Ammon's horn (tissue), 1 donor: ENCODE results near the gene DHX38.

Source experiments
- DNase-seq: peaks from one replicate; pipeline ENCODE4 v3.0.0-alpha.2; 2016; ENCODE audit warnings: low spot score

DHX38 gene

DNA sequence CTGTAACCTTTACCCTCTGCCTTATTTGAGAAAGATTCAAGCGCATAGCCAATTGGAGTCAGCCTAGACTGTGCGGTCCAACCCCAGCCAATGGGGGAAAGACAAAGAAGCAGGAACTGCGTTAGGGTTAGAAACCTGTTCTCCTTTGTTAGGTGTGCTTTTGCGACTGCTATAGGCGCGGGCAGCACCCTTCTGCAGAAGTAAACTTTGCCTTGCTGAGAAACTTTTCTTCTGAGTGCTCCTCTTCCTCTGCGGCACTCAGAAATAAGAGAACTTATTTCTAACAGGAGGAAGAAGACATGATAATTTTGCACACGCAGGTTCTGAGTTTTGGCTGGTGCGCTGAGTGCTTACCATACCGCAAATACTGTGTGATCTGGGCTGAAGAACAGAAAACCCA lies 9.2 kb upstream of the DHX38 start:
- no peak for DNase-seq

DNA sequence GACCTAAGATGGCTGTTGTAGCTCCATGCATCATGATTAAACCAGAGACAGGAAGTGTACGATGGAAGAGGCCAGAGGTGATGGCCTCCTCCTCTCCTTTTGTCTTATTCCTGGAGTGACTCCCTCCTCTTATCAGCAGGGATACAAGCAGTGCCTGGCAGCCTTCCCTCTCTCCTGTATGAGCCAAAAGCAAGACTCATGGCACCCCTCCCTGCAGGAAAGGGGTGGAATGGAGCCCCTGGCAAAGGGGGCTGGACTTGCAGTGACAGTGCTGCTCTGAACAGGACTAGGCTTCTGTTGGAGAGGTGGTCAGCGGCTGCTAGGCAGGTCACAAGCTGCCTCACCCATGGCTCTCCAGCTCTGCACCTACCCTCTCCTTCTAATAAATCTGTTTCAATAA lies 8.6 kb upstream of the DHX38 start:
- no peak for DNase-seq

DNA sequence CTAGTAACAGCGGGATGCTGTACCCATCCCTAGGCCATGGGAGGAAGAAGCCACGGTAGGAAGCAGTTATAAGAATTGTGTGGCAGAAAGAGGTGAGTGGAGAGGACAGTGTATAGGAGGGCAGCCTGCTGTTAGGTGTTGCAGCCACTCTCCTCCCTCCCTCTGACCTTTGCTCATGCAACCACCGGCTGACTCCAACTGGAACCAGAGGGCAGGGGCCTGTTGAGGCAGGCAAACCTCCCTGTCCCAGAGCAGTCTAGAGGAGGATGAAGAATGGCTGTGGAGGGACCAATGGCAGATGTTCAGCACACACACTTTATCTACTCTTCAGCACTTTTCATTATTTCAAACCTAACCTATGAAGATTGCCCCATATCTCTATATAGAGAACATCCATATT lies 2.4 kb upstream of the DHX38 start:
- DNase-seq, result no peak

DNA sequence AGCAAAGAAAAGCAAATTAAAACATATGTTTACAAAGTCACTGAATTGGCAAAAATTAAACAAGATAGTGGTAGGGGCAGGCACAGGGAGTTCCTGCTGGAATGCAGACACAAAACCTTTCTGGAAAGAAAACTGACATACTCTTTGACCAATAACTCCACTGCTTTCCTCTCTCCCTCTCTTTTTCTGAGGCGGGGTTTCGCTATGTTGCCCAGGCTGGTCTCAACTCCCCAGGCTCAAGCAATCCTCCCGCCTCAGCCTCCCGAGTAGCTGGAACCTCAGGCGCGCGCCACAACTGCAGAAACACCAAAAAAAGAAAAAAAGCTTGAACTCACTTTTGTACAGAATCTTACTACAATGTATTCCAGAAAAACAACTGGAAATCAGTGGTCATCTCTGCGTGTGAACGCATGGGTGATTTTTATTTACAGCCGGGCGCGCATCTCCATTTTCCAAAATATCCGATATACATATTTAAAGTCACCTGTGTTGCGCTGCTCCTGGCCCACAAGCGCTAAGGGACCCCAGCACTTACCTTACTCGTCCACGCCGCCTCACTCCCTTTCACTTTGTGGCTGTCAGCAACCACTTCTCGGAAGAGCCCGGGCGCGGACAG lies 707 bp upstream of the DHX38 start:
- DNase-seq, result no peak

DNA sequence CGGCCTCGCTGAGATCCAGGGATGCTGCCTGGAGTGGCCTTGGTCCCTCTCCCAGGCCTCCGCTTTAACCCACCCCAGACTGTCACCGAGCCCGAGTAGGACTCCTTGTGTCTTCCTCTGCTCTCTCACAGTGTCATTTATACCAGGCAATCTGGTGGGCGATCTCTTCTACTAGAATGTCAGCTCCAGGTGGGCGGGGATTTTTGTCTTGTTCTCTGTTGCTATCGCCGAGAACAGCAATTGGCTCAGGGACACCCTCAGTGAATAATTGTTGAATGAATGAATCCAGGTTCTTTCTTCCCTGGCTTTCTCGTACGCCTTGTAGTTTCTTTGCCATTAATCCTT lies 591 bp downstream of the DHX38 start:
- no peak for DNase-seq

DNA sequence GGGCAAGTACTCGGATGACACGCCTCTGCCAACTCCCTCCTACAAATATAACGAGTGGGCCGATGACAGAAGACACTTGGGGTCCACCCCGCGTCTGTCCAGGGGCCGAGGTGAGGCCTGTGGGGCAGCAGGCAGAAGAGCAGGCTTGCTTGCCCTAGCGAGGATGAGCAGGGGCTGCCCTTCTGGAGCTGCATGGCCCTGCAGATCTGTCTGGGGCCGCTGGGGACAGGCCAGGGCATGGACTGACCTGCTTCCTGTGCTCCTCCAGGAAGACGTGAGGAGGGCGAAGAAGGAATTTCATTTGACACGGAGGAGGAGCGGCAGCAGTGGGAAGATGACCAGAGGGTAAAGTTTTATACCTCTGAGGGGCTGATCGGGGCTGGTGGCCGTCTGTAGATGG lies 5.3 kb downstream of the DHX38 start:
- DNase-seq, result no peak

DNA sequence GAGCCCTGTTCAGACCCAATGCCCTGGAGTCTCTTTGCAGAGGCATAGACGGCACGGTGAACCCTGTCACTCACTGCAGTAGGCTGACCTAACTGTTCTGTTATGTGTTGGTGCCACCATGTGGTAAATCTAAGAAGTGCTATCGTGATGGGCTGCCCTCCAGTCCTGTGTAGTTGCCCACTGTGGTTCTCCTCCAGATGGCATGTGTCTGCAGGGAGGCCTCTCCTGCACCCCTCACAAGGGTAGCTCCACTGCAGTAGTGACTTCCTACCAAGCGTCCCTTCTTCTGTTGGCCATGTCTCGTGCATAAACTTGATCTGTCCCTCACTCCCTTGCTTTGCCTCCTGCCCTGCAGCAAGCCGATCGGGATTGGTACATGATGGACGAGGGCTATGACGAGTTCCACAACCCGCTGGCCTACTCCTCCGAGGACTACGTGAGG lies 5.8 kb downstream of the DHX38 start:
- peak; percentile 70 for DNase-seq

DNA sequence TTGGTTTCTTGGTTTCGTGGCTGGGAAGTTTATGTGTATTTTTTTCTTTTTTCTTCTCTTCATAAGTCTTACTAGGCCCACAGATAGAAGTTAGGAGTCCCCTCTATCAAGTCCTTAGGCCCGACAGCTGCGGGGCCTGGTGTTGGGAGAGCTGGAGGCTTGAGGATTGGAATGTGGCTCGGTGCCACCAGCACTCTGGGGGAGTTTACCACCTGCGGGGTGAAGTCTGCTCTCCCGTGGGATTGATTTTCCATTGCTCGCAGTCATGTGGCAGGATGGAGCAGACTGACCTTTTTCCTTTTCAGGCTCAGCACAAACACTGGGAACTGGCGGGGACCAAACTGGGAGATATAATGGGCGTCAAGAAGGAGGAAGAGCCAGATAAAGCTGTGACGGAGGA lies 7.5 kb downstream of the DHX38 start:
- no peak for DNase-seq

DNA sequence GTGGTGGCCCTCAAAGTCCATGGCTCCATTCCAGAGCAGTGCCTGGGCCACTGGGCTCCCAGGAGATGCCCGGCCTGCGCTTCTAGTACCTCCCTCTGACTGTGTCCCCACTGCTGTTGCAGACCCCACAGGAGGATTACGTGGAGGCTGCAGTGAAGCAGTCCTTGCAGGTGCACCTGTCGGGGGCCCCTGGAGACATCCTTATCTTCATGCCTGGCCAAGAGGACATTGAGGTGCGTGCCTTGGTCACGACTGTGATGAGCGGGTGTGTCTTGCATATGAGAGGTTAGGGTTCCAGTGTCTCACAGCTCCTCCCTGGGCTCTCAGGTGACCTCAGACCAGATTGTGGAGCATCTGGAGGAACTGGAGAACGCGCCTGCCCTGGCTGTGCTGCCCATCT lies 11.3 kb downstream of the DHX38 start:
- DNase-seq, result no peak

DNA sequence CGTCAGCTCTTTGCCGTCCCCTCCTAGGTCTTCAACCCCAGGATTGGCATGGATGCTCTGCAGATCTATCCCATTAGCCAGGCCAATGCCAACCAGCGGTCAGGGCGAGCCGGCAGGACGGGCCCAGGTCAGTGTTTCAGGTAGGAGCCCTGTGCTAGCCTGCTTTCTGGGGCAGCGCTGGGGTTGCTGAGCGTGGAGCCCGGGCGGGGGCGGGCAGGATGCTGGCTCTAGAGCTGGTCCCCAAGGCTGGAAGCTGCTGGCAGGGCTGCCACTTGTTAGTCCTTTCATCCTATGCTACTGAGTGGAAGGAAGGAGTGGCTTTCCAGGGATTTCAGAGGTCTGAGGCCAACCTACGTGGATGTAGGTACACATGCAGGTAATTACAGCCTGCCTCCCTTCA lies 12.3 kb downstream of the DHX38 start:
- no peak for DNase-seq

DNA sequence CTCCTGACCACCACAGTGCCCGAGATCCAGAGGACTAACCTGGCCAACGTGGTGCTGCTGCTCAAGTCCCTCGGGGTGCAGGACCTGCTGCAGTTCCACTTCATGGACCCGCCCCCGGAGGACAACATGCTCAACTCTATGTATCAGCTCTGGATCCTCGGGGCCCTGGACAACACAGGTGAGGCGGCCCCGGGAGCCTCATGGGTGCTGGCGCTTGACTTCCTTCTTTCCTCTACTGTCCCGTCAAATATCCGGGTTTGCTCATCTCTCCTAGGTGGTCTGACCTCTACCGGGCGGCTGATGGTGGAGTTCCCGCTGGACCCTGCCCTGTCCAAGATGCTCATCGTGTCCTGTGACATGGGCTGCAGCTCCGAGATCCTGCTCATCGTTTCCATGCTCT lies 13.7 kb downstream of the DHX38 start:
- DNase-seq, result no peak

DNA sequence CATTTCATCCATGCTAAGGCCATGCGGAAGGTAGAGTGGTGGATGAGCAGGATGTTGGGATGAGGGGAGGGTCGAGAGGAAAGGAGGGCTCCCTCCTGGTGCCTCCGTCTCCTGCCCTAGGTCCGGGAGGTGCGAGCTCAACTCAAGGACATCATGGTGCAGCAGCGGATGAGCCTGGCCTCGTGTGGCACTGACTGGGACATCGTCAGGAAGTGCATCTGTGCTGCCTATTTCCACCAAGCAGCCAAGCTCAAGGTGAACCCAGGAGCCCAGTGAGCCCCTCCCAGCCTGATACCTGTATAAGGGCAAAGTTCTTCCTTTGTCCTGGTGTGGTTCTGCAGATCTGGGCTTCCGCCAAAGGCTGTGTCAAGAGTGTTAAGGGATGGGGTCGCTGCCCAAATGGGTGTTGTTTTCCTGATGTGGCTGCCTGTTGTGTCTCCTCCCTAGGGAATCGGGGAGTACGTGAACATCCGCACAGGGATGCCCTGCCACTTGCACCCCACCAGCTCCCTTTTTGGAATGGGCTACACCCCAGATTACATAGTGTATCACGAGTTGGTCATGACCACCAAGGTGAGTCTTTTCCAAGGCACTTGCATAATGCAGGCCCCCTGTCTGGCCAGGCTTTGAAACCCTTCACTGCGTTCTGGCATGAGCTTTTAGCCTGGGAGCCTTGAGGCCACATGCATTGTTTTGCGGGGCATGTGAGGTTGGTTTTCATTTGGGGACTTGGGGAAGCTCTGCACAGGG lies 14.9 kb downstream of the DHX38 start:
- DNase-seq, result no peak

DNA sequence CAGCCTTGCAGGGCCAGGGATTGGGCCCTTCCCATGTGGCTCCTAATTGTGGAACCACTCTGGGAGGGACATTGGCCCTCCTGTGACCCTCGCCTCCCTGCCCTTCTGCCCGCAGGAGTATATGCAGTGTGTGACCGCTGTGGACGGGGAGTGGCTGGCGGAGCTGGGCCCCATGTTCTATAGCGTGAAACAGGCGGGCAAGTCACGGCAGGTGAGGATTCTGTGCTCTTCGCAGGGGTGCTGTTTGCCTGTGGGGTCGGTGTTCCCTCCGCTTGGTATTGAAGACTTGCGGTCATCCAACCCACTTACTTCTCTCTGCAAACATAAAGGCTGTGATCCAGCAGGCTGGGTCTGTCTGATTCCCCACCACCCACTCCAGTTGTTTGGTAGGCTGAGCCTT lies 15.7 kb downstream of the DHX38 start:
- DNase-seq, result no peak

DNA sequence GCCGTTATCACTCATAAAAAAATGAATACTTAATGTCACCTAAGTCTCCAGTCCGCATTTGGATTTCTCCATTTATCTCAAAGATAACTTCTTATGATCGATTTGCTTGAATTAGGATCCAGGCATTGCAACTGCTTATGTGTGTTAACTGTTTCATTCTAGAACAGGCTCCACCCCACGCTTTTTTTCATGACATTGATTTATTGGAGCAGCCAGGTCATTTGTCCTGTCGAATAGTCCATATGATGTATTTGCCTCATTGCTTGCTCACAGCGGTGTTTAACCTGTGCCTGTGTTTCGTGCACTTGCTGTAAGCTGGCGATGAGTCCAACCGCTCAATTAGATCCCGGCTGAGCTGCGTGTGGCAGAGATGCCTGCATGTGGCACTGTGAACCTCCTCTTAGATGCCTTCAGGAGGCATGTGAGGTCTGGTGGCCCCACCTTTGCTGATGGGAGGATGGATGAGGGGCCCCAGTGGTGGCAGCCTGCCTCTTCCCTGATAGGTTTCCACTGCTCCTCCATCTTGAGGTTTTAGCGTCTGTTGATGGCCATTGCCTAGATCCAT lies 16.4 kb downstream of the DHX38 start:
- no peak for DNase-seq

DNA sequence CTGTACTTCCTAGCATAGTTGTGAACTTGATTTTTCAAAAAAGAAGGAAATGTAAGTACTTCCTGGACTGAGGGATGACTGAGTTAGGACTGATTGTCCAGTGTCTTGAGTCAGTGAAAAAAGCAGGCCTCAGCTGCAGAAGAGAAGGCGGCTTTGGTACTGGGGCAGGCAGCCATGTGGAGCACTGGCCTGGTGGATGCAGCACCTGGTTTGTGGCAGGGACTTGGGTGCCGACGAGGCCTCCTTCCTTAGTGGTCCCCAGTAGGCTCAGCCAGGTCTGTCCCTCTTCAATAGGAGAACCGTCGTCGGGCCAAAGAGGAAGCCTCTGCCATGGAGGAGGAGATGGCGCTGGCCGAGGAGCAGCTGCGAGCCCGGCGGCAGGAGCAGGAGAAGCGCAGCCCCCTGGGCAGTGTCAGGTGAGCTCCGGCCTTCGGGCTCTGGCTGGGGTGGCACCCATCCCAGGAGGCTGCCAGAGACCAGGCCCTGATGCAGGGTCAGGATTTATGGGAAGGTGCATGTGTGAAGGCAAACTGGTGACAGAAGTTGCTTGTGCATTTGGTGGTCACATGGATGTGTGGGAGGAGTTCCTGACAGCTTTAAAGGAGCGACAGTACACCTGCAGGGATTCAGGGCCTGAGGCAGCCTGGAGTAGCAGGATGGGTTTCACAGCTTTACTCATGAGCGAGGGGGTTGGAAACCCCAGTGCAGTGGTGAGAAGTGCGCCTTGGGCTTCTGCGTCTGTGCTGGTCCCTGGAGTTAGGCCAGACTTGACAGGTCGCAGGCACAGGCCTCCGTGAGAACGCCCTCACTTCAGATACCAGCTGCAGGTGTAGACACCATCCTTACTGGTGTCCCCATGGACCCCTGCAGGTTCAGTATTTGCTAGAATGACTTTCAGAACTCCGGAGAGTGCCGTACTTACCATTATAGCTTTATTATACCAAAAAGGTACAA lies 17.3 kb downstream of the DHX38 start:
- DNase-seq, result no peak

DNA sequence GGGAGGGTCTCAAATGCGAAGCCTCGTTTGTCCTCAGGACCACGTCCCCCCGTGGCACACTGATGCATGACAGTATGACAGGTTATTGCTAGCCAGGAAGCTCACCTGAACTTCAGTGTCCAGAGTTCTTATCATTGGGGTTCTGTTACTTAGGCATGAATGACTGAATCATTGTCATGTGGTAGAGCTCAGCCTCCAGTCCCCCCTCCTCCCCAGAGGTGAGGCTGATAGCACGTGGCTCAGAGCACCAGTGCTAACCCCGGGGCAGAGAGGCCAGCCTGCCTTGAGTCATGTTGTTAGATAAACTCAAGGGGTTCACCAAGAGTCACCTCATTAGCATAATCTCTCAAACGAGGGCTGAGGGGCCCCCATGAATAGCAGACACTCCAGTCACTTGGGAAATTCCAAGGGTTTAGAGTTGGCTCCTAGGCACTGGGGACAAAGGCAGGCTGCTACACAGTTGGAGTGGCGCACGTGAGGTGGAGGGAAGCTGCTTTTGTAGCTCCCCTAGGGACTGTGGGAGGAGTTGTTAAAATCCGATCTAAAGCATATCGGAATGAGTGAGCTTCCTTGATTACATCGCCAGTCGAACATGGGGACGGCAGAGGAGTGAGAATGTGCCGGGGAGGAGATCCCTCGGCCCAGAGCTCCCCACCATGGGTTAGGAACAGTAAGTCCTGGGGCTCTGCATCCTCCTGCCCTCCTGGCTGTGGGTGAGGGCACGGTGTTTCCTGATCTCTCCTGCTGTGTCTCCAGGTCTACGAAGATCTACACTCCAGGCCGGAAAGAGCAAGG lies 18.2 kb downstream of the DHX38 start:
- DNase-seq, result no peak

DNA sequence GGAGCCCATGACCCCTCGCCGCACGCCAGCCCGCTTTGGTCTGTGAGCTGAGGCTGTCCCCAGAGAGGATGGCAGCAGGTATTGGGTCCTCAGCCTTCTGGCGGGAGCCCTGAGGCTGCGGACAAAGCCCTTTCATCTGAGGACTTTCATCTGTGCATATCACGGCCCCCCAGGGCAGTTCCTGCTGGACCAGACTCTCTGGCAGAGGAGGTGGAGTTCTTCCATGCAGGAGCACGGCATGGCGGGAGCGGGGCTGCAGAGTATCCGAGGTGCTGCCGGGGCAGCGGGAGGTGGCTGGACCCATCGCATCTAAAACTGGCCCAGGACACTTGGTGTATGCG lies 18.8 kb downstream of the DHX38 start:
- no peak for DNase-seq

DNA sequence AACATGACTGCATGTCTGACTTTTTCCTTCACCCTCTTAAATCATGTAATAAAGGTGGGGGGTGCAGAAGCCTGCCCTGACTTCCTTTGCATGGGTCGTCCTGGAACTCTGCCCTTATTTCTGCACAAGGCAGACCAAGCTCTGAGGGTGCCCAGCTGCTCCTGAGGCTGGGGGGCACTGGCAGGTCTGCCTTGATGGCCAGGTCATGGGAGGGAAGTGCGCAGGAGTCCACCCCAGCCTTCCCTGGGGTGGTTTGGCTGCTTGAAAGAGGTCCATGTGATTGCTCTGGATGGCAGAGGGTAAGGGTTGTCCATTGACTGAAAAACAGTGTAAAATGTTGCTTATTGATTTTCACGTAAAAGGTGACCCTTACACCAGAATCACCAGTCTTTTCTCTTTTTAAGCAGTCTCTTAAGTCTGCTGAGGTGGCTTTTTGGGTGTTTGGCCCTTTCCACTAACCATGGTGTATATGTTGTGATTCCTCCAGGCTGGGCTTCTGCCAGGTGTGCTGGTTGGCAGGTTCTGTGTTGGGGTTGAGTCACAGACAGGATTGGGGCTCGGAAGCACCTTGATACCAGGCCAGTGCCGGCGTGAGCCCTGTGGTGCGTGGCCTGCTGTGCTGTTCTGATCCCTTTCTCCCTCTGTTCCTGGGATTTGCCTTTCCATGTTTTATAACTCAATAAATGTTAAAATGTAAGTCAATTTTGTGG lies 19.4 kb downstream of the DHX38 start:
- DNase-seq, result no peak

DNA sequence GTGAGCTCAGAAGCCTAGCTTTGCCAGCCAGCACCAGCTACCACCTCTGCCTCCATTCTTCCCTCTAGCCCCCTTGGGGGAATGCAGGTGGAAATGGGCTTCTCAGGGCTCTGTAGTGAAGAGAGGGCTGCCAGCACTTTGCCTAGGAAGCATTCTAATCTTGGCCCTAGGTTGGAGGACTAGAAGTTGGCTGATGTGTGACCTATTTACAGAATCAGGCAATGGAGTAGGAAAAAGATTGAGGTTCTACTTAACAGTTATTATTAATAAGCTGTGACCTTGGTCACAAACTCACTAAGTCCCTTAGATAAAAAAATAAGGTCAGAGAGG lies 19.9 kb downstream of the DHX38 start:
- DNase-seq, result no peak

DNA sequence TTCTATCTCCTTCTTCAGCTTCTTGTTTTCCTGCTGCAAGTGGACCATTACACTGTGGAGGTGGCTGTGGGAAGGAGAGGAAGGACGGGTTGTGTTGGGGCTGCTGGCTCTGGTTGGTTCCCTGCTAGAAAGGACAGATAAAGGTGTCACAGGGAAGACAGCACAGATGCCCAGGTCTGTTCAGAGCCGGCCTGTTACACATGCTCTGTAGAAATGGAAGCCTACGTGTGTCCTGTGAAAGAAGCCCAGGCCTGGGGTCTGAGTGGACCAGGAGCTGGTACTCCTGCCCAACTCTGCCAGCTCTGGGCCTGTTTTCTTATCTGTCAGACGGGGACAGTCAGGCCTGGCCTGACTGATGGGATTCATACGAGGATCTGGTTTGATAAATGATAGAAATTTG lies 26.4 kb downstream of the DHX38 start:
- DNase-seq, result no peak

DNA sequence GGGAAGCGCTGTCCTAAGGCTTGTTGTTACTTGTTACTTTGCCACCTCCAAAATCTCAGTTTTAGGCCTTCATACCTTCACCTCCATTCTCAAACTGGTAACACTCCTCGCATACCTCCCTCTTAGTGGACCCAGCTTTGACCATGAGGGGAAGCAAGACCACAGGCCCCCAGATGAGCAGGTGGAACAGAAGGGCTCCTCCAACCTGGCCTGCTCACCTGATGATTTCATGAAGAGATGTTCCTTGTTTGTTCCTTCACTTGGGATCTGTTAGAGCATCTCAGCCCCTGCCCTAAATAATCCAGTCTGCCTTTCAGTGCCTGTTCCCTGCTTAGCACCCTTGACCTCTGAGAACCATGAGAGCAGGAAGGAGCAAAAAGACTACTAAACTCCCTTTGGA lies 28.7 kb downstream of the DHX38 start:
- DNase-seq, result no peak

DNA sequence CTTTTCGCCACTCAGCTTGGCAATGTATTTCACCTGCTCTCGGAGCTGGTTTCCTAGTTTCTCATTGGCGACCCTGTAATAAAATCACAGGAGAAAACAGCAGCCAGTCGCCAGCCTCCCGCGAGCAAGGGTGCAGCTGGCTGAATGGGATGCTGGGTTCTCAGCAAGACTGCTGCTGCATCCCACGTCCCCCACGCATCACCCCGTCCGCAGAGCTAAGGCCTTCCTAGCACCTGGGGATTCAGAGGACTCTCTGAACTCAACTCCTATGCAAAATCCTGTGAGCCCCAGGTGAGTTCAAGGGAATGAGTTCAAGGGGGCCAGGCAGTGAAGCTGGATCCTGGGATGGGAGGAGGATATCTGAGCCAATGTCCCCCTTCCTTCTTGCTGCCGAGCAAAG lies 29.3 kb downstream of the DHX38 start:
- DNase-seq, result no peak
